GM21447 (cell line): ENCODE data around the gene PTPRT.
"Not testable (repeated sequence)": the region's sequence is repeated elsewhere in the genome, so short reads cannot be mapped to it uniquely, and the experiment has no call there.

Experiments
- ATAC-seq: cut with Tn5 transposase; IDR thresholded peaks from one replicate; pipeline ENCODE4 v1.9.1; 2021; ENCODE audit not compliant: unreplicated experiment

The PTPRT gene

DNA sequence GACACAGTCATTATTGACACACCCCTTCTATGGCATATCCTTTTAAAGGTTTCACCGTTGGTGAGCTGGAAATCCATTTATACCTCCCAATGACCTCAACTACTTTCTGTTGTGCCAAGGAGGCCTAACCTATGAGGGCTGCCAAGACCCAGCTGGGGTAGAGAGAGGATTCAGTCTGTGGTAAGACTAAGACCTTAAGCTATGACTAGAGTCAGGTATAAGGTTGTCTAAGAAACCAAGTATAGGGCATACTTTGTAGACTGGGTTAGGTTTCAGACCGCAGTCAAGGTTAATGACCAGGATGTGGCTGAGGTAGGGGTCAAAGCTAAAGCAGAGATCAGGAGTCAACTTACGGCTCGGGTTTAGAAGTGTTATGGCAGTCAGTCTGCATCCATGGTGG lies 930.3 kb downstream of the PTPRT start:
- ATAC-seq: no peak

DNA sequence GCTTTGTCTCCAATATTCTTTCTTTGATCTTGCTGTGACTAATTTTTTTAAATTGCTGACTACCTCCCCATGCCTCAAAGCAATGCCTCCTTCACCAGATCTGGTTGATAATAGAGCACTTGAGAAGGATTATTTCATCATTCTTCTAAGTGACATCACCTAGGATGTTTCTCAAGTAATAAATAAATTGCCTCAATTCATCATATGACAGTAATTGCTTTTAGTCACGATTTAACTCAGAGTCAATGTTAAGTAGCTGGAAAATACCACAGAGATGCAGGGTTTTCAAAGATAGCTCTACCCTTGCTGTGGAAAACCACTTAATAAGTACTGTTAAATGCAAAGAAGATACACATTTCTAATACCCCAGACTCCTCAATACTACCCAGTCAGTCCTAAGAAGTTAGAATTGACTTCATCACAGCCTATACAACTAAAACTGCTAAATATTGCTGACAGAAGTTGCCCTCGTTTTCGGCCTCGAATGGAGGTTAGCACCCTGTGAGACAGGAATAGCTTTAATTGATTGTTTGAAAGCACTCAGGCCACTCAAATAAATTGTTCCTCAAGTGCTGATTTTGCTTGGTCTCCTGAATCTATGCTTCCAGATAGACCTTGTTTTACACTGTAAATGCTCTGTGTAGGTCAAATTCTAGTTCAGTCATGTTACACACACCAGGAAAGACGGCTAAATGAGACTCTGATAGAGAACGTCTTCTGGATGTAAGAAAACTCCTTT lies 931.0 kb downstream of the PTPRT start:
- ATAC-seq: no peak

DNA sequence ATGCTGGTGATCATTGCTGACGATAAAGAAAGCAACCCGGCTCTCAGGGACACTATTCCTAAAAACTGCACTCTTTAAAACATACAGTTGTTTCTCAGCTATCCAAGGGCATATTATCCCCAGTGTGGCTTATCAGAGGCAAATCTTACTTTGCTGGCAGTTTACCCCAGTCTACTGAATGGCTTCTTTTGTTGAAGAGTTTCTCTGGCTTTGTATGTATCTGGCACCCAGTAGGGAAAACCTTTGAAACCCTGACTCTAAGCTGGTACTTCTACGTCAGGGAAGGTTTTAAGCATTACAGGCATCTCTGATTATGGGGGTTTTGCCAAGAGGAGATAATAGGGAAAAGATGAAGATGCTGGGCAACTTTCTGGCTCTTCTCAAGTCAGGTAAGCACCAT lies 933.9 kb downstream of the PTPRT start:
- no peak for ATAC-seq

DNA sequence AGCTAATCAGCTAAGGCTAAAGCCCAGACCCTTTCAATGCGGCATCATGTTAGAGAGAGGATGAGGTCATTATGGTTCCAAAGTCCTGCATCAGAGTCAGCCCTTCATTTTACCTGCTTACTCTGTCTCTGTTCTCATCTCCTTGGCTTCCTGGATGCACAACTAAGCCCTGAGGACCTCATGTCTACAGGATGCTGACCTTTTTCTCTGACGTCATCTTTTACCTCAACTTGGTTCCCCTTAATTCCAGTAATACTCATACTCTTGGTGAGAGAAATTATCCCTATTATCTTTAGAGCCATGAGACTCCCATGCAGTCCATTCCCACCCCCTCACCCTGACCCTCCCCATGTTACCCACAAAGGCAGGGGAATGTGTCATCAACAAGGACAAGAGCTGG lies 935.0 kb downstream of the PTPRT start:
- no peak for ATAC-seq

DNA sequence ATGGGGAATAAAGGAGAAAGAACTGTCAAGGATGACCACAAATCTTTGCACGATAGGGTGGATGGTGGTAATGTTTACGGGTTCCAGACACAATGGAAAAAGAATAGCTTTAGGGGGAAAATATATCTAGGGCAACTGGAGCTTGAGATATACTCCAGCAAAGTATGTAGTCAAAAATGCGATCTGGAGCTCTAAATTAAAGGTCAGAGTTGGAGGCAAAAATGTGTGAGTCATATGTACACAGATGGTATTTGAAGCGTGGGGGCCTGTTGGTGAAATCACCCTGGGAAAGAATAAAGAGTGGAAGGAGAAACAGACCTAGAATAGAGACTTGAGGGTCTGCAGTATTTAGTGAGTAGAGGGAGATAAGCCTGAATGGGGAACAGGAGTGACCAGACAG lies 937.6 kb downstream of the PTPRT start:
- ATAC-seq: no peak

DNA sequence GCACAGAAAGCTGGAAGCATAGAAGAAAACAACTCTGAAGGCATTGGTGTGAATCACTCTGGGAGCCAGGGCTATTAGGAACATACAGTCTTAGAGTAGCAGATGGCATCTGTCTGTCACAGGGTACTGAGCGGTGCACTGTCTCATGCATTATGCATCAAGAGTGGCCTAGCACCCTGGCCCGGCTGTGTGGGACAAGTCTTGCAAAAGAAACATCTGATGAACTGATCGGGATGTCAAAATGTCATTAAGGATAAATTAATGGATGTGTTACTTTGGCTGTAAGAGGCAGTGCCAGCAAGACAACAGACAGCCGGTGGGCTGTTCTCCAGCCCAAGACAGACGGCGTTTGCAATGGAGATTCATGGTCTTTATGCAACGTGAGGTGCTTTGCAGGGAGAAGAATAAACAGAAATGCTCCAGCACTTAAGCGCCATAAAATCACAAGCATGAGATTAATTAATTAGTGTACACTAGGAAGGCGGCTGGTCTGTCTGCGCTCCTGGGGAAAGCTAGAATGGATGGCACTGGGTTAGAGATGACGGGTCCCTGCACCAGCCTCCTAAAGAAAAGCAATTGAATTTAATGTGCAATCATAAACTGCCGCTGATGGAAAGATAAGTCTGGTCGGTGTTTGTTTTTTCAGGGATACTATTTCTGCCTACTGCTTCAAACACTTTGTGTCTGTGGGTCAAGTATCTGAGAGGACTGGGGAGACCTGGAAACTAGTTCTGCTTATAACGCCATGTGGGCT lies 970.9 kb downstream of the PTPRT start:
- no peak for ATAC-seq

DNA sequence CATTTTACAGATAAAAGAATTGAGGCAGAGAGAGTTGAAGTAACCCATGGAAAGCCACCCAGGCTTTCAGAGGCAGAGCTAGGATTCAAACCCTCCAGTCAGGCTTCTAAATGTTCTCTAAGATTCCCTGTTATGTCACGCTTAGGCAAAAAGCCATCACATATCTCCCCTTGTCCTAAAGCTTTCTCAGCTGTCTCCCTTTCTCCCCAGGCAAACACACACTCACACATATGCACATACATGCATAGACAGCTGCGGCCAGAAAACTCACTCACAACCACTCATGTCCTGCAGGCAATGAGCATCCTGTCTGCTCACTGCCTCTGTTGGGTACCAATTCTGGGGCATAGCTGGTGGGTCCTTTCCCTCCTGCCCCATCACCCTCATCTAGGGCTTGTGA lies 975.6 kb downstream of the PTPRT start:
- ATAC-seq: no peak

DNA sequence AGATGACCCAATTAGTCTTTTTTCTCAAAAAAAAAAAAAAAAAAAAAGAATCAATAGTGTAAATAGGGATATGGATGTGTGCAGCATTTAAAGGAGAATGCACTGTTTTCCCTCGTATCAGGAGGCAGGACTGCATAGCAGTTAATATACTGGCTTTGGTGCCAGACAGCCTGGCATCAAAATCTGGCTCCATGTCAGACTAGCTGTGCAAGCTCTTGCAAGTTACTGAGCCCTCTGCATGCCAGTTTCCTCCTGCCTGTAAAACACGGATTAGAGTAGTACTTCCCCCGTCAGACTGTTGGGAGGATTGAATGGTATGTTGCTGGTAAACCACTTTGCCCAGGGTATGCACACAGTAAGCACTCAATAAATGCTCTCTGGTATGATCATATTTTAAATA lies 977.3 kb downstream of the PTPRT start:
- ATAC-seq: no peak

DNA sequence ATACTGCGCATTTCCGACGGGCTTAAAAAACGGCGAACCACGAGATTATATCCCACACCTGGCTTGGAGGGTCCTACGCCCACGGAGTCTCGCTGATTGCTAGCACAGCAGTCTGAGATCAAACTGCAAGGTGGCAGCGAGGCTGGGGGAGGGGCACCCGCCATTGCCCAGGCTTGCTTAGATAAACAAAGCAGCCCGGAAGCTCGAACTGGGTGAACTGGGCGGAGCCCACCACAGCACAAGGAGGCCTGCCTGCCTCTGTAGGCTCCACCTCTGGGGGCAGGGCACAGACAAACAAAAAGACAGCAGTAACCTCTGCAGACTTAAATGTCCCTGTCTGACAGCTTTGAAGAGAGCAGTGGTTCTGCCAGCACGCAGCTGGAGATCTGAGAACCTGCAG lies 983.1 kb downstream of the PTPRT start:
- not testable (repeated sequence) for ATAC-seq

DNA sequence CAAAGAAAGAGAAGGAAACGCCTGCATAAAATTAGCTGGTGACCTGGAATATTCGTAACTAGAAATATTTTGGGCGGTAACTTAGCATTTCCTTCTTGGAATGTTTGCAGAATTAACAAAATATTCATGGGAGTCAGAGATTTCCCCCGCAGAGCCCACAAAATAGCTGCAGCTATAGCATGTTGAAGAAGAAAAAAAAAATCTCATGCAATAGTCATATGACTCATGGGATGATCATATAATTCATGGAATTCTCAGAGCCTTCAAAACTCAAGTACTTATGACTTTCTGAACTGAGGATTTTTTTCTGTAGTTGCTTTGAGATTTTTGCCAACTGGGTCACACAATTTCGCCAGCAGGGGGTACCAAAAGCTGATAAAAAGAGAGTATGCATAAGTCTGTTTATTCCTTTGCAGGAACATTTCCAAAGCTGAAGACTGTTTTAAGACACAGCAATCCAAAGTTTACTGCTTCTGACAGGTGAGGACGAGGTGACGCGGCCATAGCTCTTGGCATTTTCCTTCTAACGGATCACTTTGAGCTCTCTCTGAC lies 985.5 kb downstream of the PTPRT start:
- ATAC-seq: no peak

DNA sequence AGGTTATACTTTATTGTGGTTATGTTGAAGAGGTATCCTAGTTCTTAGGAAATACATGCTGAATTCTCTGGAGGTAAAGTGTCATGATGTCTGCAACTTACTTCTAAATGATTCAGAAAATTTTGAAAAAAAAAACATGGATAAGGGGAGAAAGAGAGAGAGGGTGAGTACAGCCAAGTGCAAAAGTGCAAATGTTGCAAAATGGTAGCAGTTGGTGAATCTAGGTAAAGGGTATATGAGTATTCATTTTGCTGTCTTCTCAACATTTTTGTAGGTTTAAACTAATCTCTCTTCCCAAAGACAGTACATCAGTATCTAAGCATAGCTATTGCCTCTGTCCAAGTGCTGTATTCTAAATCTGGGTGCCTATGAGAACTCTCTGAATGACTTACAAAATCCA lies 992.1 kb downstream of the PTPRT start:
- no peak for ATAC-seq

DNA sequence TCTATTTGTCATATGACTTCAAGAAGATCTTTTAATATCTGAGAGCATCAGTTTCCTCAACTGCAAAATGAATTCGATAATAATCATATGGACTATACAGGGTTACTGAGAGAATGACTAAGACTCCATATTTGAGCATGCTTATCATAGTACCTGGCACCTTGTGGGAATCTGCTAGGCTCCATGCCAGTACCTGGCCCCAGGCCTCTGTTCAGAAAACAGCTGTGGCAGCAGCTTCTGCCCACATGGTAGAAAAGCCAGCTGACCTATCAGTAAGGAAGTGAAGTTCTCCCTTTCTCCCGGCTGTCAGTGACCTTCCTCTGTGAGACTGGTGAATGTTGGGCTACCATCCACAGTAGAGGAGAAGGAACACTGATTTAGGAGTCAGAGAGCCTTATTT lies 996.6 kb downstream of the PTPRT start:
- ATAC-seq: no peak

DNA sequence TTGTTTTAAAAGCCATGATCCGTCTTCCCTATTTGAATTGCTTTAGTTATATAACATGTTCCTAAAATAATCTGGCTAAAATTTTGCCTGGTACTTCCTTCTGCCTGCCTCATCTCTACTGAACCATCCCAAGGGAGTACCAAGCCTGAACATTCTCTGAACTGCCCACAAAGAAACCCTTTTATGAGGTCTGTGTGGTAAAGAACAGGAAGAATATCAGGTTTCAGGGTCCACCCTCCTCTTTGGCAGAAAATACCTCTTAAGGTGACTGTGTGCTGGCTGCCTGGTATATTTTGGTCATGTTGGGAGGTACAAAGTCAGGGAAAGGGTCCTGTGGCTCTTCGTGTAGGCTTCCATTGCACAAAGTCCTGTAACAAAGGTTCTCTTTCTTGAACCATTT lies 997.4 kb downstream of the PTPRT start:
- ATAC-seq: no peak

DNA sequence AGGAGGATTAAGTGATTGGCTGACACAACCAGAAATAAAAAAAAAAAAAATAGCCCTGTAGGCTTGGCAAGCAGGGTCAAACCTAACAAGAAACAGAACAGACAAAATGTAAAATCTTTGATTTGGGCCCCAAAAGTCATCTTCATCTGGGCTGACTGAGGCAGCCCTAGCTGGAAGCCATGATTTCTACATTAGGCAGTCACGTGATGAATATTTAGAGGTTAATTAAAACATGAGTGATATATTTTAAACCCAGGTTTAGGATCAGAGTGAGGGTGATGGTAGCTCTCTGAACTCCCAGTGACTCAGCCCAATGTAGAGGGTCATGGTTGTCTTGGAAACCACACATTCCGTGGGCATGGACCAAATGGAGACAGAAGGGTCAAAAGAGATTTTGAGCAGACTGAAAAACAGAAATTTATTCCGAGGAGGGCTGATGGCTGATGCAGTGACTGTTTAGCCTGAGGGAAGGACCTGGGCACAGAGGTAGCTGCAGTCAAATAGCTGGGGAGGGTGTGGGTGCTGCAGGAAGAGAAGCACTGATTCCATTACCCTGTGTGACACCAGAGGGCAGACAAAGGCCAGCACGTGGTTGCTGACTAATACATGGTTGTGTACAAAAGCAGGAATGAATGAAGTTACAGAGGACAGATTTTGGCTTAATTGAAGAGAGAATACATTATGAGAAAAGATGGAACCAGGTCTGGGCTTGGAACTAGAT lies 998.4 kb downstream of the PTPRT start:
- no peak for ATAC-seq

DNA sequence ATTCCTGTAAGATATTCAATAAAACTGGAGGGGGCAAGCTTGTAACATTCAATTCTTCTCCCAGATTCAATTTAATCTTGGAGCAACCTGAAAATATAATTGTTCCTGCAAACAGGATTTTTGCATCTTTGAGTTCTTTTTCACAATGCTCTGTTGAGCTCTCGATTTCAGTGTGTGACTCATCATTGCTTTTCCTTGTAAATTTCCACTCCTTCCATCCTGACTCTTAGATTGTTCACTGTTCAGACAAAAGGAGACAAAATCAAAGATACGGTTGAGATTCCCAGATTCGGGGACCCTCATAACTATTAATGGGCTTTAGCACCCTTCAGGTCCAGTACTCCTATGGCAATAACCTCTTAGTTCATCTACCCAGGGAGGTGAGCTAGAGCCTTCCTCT lies 999.6 kb downstream of the PTPRT start:
- ATAC-seq: no peak

DNA sequence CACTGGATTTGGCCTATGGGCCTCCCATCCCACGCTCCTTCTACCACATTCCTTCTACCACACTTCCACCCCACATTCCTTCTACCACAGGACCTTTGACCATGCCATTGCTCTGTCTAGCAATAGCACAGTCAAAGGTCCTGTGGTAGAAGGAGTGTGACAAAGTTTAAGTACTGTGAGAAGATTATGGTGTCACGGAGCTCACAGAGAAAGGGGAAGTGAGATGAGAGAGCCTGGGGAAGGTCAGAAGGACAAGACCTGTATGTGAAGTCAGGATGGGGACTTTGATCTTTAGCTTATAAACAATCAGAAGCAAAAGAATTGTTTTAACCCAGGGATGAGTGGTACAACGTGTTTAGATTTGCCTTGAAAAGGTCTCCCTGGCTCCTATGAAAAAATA lies 1003.4 kb downstream of the PTPRT start:
- no peak for ATAC-seq

DNA sequence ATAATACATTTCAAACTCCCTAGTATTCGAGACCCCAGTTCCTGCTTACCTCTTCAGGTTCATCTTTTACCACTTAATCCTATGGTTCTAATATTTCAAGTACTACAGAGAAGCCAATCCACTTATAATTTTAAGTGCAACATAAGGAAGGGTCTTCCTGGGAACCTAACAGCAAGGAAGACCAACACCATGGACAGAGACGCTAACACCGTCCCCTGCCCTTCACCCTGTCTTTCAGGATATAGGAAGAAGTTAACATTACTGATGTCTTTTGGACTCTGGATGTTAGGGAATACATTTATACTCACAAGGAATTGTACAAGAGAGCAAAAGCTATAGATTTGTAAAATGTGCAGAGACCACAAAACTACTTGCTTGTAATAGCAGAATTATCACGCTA lies 1006.6 kb downstream of the PTPRT start:
- no peak for ATAC-seq

DNA sequence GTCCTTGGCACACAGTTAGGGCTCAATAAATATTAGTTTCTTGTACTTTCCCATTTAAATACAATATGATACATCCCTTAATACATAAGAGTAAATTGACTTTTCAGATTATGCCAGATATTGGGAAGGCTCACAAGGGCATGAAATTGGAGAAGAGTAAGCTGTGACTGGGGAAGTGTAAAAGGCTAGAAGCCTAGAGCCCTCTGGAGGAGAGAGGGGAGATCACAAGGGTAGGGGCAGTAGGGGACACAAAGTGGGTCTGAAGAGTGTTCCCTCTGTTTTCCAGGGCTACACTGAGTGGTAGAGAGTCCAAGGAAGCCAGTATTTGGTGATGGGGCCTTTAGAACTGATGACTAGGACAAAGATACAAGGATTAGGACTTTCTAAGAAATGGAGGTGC lies 1008.6 kb downstream of the PTPRT start:
- no peak for ATAC-seq

DNA sequence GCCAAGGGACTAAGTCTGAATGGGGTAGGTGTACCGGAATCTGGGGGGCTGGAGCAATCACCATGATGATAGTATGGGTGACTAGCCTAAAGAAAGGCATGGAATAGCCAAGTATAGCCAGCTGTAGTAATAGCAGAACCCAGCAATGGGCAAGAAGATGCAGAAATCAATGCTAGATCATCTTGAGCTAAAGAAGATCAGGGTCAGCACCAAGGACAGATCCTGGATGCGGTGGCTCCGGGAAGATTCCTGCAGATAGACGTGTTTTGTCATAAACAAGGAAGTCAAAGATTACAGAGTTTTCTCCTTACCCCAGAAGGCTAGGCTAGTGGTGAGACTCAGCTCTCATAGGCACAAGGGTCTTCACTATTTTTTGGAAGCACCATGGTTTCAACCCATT lies 1009.9 kb downstream of the PTPRT start:
- no peak for ATAC-seq

DNA sequence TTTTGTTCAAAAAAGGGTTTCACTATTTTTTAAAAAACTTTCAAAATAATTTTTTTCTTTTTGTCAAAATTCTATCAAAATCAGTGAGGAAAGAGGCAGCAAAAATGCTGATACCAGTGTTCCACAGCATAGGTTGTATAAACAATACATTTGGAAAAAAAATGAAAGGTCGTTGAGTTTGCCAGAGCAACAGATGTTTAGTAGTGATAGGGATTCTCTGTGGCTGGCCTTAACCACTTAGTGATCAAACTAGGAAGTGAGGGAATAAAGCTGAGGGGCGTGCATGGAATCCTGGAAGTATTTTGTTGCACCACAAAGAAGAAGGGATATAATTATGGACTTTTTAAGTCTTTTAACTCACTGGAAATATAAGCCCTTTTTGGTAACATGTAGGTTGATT lies 1016.3 kb downstream of the PTPRT start:
- ATAC-seq: no peak

DNA sequence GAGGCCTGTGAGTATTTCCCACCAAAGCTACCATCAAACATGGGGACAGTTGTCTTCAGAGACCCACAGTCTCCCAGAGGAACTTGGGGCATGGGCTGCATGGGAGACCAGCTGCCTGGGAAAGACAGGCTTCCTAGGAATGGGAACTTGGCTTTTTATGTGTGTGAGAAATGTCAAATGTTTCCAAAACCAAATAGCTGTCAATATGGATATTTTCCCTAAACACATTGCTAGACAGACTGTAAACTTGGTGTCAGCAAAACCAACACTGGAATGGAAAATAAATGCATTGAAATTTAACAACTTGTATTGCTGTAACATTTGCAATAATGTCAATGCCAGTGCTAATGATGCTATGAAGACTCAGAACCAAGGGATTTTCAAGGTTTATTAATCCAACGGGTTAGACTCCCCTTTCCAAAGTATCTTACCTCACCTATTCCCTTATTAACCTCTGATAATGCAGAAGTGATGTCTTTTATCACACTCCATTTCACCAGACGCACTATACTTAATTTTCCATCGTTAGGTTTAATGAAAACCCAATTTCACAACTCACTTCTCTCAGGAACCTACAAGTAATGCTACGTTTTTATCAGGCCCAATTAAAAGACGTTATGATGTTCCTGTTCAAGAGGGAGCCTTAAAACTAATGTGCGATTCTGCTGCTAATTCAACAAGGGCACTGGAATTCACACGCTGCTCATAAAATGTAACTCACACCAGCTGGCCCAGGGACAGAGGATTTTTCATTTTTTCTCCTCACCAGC lies 1025.4 kb downstream of the PTPRT start:
- no peak for ATAC-seq
